Heart right ventricle (tissue), 16 donors: ENCODE measurements around the gene ZBTB7C. TPM values are rescaled to one million over a fixed set of nuclear protein-coding genes. Genes with fewer than 3 reads are reported as not detected.

Experiments
- ATAC-seq, 8 donors: fragments of 200-7000 bp; cut with Tn5 transposase; one replicate each; pipeline ENCODE4 v1.9.1; 2020; ENCODE audit warnings: mild to moderate bottlenecking in 8 of 8, moderate library complexity in 8 of 8, moderate number of reproducible peaks in 1 of 8
- DNase-seq, 2 donors: peaks; one replicate each; pipeline ENCODE4 v3.0.0-alpha.2; 2020
- H3K27ac ChIP-seq, 10 donors: fragments of 200-600 bp; sonication (generic) in 2 of 10; one replicate each; pipeline versions ENCODE4 v1.5.0 to v1.8.0; 2020 to 2022; ENCODE audit warnings: mild to moderate bottlenecking in 3 of 10
- H3K27me3 ChIP-seq, 7 donors: fragments of 200-600 bp; one replicate each; pipeline ENCODE4 v1.8.0; 2021 to 2022; ENCODE audit warnings: mild to moderate bottlenecking in 2 of 7
- H3K36me3 ChIP-seq, 9 donors: fragments of 200-600 bp; sonication (generic) in 1 of 9; one replicate each; pipeline versions ENCODE4 v1.5.0 to v1.8.0; 2020 to 2022; ENCODE audit warnings: mild to moderate bottlenecking in 2 of 9
- H3K4me1 ChIP-seq, 9 donors: fragments of 200-600 bp; sonication (generic) in 1 of 9; one replicate each; pipeline versions ENCODE4 v1.5.0 to v1.8.0; 2020 to 2022; ENCODE audit warnings: mild to moderate bottlenecking in 4 of 9
- H3K4me3 ChIP-seq, 10 donors: fragments of 200-600 bp; sonication (generic) in 2 of 10; one replicate each; pipeline versions ENCODE4 v1.5.0 to v1.8.0; 2020 to 2022; ENCODE audit warnings: mild to moderate bottlenecking in 7 of 10, moderate library complexity in 2 of 10
- H3K9me3 ChIP-seq, 11 donors: fragments of 200-600 bp in 10 of 11; sonication (generic) in 2 of 11; one replicate each; pipeline versions ENCODE4 v1.5.0 to v1.8.0; 2013 to 2022; ENCODE audit warnings: mild to moderate bottlenecking in 2 of 11, control low read depth in 1 of 11, moderate library complexity in 1 of 11
- WGBS, 2 donors: extraction: QIAGEN DNeasy Blood & Tissue Kit; methylation state at CpG; one replicate each; pipeline ENCODE4 v1.1.7; 2013; ENCODE audit warnings: inconsistent platforms in 1 of 2; 5-methylcytosine and 5-hydroxymethylcytosine counted together
- intact Hi-C, 10 donors: fragments of 100-400 bp; cut with DNase I; formaldehyde crosslinking; loops; one replicate each; pipeline versions ENCODE4 v1.11.1 to v1.14.2; 2022
- polyA plus RNA-seq, 2 donors: library from polyadenylated mRNA; stranded (reverse); fragments of 200-250 nt; gene quantifications; one replicate each; pipeline ENCODE4 v1.2.3, GENCODE V29; 2013
- total RNA-seq, 10 donors: library from RNA; stranded (reverse); fragmentation: NEBNext Ultra II Directional in 3 of 10; extraction: Animal tissue kit (Norgen Biotek cat#: 25700) in 3 of 10; gene quantifications; one replicate each; pipeline versions ENCODE4 v1.2.1 to v1.2.4, GENCODE V29; 2021 to 2023
- TF ChIP-seq, protein P1 (sequence below), 9 donors: fragments of 200-600 bp; sonication (generic) in 2 of 9; IDR thresholded peaks; one replicate each; pipeline versions ENCODE4 v1.5.0 to v1.8.0; 2021 to 2022; ENCODE audit warnings: antibody characterized with exemption in 9 of 9, mild to moderate bottlenecking in 5 of 9, moderate library complexity in 1 of 9
- donor health status: Arrhythmogenic right ventricular cardiomyopathy.
- donor health status: ischemic (EF 13 %, LVEDD 7.1; RV severe dilation, severe dysfunction).
- donor health status: healthy with polysubstance abuse.
- donor health status: DM: no; HTN: yes; CAD: no.
- donor health status: DM: no; HTN: no; CAD: no.
- donor health status: ischemic (EF 25% LVEDD 6.9; RV normal size, moderate dysfunction).
- donor health status: ischemic (EF 25% LVEDD 5.7; RV mildly dilated, moderate dysfunction).
- donor health status: healthy.
- donor health status: DM: yes; HTN: yes; CAD: no.
- donor health status: Ischemic cardiomyopathy.
- donor health status: ischemic (EF 35%, LVEDD 5.7; RV mildly dilated, moderate dysfunction).
- donor health status: nonischemic (EF 11% LVEDD 7.7; RV severe dilation, severe dysfunction).
- donor health status: DM: yes; HTN: yes; CAD: no.
- donor health status: PGD.
- donor health status: ischemic (EF 29% LVEDD 5.4; RV normal size, mild dysfunction).
- donor health status: nonischemic (EF 23%, LVEDD 6.1; RV moderate dilation, normal function).

Gene ZBTB7C
- total and polyA plus RNA-seq, 12 donors: 0.49 to 6.3 (median 1.5) TPM

DNA sequence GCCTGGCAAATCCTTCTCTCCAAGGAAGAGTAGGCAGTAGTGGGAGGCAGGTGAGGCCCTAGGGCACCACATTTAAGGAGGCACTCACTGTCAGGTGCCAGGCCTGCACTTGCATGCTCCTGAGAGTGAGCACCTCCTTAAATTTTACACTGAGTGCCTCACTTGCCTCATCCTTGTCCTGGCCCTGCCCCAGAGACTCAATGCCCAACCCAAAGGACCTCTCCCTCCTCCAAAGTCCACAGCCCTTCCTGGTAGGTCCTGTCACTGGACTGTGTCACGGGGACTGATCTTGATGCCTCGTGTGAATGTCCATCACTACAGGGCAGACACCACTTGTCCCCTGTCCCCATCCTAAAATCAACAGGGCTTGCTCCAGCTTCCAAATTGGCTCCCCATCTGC, 235.6 kb downstream of the ZBTB7C start:
- H3K4me3 ChIP-seq: no peak overlapping the region
- H3K4me1 ChIP-seq: peaks cover 0 to under 1% (median 0%) of the 10 kb centered on the region in 9 donors
- ATAC-seq (no peak), DNase-seq (no peak)
- TF ChIP-seq, protein P1, sequence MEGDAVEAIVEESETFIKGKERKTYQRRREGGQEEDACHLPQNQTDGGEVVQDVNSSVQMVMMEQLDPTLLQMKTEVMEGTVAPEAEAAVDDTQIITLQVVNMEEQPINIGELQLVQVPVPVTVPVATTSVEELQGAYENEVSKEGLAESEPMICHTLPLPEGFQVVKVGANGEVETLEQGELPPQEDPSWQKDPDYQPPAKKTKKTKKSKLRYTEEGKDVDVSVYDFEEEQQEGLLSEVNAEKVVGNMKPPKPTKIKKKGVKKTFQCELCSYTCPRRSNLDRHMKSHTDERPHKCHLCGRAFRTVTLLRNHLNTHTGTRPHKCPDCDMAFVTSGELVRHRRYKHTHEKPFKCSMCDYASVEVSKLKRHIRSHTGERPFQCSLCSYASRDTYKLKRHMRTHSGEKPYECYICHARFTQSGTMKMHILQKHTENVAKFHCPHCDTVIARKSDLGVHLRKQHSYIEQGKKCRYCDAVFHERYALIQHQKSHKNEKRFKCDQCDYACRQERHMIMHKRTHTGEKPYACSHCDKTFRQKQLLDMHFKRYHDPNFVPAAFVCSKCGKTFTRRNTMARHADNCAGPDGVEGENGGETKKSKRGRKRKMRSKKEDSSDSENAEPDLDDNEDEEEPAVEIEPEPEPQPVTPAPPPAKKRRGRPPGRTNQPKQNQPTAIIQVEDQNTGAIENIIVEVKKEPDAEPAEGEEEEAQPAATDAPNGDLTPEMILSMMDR (IDR thresholded peaks at IDR 0.05): no peak
- whole genome bisulfite sequencing, 2 donors: 90 to 93% methylated on average over 2 of the region's 2 CpGs
- no peaks in the 10 kb centered on the region for H3K36me3 ChIP-seq
- intact Hi-C loops: loop anchor here in 1 of 10 donors (10.0 kb wide), 1 partner anchor 49 kb away; no protein-coding TSS in a partner anchor
- no peak overlapping the region for H3K27ac ChIP-seq
- H3K27me3 ChIP-seq: no peaks in the 10 kb centered on the region
- H3K9me3 ChIP-seq: no peaks in the 10 kb centered on the region

DNA sequence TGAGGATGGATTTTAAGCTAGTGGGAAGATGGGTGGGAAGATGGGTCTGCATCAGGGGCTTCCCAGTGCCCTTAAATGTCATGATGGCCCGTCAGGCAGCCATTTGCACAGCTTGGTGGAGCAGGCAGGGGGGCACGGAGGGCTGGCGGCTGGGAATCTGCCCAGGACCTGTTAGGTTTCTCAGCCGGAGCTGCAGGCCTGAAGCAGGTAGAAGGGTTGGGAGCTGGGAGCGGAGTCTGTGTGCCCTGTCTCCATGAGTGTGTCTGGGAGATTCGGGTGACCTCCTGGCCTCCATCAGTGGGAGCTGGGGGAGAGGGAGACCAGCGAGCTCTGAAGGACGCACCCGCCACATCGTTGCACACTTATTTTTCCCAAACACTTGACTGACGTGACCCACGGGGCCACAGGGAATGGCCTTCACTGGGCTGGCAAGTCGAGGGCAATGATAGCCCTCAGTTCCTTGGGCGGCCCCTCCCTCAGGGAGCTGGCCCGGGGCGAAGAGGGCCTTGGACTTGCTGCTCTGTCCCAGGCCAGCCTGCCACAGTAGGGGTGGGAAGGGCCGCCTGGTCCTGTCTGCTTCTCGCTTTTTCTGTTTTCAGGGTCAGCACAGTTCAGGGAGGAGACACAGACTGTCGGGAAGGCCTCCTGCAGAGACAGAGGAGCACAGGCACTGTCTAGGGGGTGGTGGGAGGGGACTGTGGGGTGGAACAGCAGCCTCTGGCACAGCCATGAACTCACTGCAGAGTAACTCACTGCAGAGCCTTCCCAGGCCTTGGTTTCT, 236.8 kb downstream of the ZBTB7C start:
- intact Hi-C loops: loop anchor here in 1 of 10 donors (10.0 kb wide), 1 partner anchor 48 kb away; no protein-coding TSS in a partner anchor
- Histone ChIP-seq H3K36me3 (no peaks in the 10 kb centered on the region), H3K4me1 (peaks cover 0 to 12% (median 7%) of the 10 kb centered on the region in 9 donors), H3K4me3 (no peak overlapping the region), H3K9me3 (no peaks in the 10 kb centered on the region), H3K27ac (no peak overlapping the region), H3K27me3 (no peaks in the 10 kb centered on the region)
- no peak for DNase-seq
- WGBS, 2 donors: 93% methylated on average over 19 of the region's 19 CpGs
- ATAC-seq: no peak
- TF ChIP-seq, protein P1 (IDR thresholded peaks at IDR 0.05): no peak

DNA sequence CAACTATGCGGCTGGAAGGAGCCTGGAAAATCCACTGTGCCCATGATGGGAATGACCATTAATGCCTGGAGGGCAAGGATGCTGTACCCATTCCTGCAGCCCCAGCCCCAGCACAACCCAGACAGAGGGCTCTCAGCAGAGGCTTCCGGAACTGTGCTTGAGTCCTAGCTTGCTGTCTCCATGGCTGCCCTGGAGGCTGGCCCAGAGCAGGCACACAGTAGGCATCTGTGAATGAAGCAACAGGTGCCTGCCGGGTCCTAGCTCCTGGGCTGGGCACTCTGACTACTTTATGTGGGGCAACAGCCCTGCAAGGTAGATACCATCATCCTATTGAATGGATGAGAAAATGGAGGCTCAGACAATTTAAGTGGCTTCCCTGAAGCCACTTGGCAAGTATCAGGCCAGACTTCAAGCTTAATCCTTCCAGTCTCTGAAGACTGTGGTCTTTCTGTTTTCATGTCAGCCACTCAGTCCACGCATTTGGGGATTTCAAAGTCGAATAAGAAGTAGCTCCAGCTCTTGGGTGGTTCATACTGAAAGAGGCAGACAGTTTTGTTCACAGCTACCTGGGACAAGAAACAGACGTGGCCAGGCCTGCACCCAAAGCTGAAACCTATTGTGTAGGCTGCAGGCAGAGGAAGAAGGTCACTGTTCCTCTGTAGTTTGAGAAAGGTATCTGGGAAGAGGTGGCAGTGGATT, 237.5 kb downstream of the ZBTB7C start:
- TF ChIP-seq, protein P1 (IDR thresholded peaks at IDR 0.05): no peak
- Histone ChIP-seq H3K36me3 (no peaks in the 10 kb centered on the region), H3K9me3 (no peaks in the 10 kb centered on the region), H3K27ac (no peak overlapping the region), H3K4me3 (no peak overlapping the region), H3K4me1 (peaks cover 6 to 20% (median 14%) of the 10 kb centered on the region in 9 donors), H3K27me3 (no peaks in the 10 kb centered on the region)
- intact Hi-C loops: loop anchor here in 1 of 10 donors (10.0 kb wide), 1 partner anchor 47 kb away; no protein-coding TSS in a partner anchor
- WGBS, 2 donors: 96 to 98% methylated on average over 6 of the region's 6 CpGs
- DNase-seq (no peak), ATAC-seq (no peak)

DNA sequence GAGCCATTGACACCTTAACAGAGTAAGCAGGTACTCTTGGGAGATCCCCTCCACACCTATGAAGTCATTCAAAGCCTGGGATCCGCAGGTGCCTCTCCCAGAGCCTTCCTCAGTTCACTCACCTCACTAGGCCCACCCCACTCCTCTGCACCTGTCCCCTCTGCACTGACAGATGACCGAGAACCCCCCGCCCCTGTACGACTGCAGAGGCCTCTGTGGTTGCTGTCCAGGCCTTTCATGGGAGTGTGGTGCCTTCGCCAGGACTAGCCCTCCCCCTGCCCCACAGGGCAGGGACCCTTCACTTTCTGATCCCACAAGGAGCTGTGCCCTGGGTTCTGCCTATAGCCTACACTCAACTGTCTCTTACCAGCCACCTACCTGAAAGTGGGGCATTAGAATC, 238.5 kb downstream of the ZBTB7C start:
- intact Hi-C loops: loop anchor here in 1 of 10 donors (10.0 kb wide), 1 partner anchor 46 kb away; no protein-coding TSS in a partner anchor
- no peak overlapping the region for H3K4me3 ChIP-seq
- H3K4me1 ChIP-seq: peaks cover 6 to 27% (median 22%) of the 10 kb centered on the region in 9 donors
- DNase-seq (no peak), ATAC-seq (no peak)
- 86 to 100% methylated on average over 5 of the region's 5 CpGs for WGBS, 2 donors
- H3K9me3 ChIP-seq: no peaks in the 10 kb centered on the region
- no peaks in the 10 kb centered on the region for H3K36me3 ChIP-seq
- TF ChIP-seq, protein P1 (IDR thresholded peaks at IDR 0.05): no peak
- H3K27me3 ChIP-seq: no peaks in the 10 kb centered on the region
- H3K27ac ChIP-seq: no peak overlapping the region
